HG02571 (cell line): ENCODE data around the gene UGT8.
"Not testable (repeated sequence)": the region's sequence is repeated elsewhere in the genome, so short reads cannot be mapped to it uniquely, and the experiment has no call there.

Experiments used
- ATAC-seq: cut with Tn5 transposase; IDR thresholded peaks from one replicate; pipeline ENCODE4 v1.9.1; 2021; ENCODE audit warnings: mild to moderate bottlenecking, moderate library complexity; ENCODE audit not compliant: unreplicated experiment

The UGT8 gene

GRCh38 chr4:114603497-114603896 lies 4.9 kb downstream of the UGT8 start:
- peak; percentile 96 for ATAC-seq

GRCh38 chr4:114606245-114606644 lies 7.6 kb downstream of the UGT8 start:
- ATAC-seq: no peak

- ATAC-seq: no peak
Observed at GRCh38 chr4:114607056-114607455, 8.4 kb downstream of the UGT8 start.

- ATAC-seq: no peak
Observed at GRCh38 chr4:114613560-114613959, 15.0 kb downstream of the UGT8 start.

GRCh38 chr4:114615435-114615834 lies 16.8 kb downstream of the UGT8 start:
- no peak for ATAC-seq

- not testable (repeated sequence) for ATAC-seq
Observed at GRCh38 chr4:114616036-114616435, 17.4 kb downstream of the UGT8 start.

- no peak for ATAC-seq
Observed at GRCh38 chr4:114626196-114626595, 27.6 kb downstream of the UGT8 start.

GRCh38 chr4:114636192-114636935 lies 37.8 kb downstream of the UGT8 start:
- ATAC-seq: no peak

GRCh38 chr4:114642173-114642780 lies 43.7 kb downstream of the UGT8 start:
- no peak for ATAC-seq

- no peak for ATAC-seq
Observed at GRCh38 chr4:114649908-114650307, 51.3 kb downstream of the UGT8 start.

GRCh38 chr4:114653675-114654074 lies 55.1 kb downstream of the UGT8 start:
- no peak for ATAC-seq

- no peak for ATAC-seq
Observed at GRCh38 chr4:114654592-114654991, 56.0 kb downstream of the UGT8 start.

- ATAC-seq: no peak
Observed at GRCh38 chr4:114658179-114658578, 59.6 kb downstream of the UGT8 start.

- no peak for ATAC-seq
Observed at GRCh38 chr4:114658776-114659175, 60.2 kb downstream of the UGT8 start.

- ATAC-seq: peak; percentile 96
Observed at GRCh38 chr4:114659386-114660008, 60.9 kb downstream of the UGT8 start.

- no peak for ATAC-seq
Observed at GRCh38 chr4:114663083-114663482, 64.5 kb downstream of the UGT8 start.

- ATAC-seq: no peak
Observed at GRCh38 chr4:114668577-114668976, 70.0 kb downstream of the UGT8 start.

- not testable (repeated sequence) for ATAC-seq
Observed at GRCh38 chr4:114670733-114671132, 72.1 kb downstream of the UGT8 start.

- no peak for ATAC-seq
Observed at GRCh38 chr4:114673306-114673705, 74.7 kb downstream of the UGT8 start.

GRCh38 chr4:114674080-114674479 lies 75.5 kb downstream of the UGT8 start:
- no peak for ATAC-seq

- no peak for ATAC-seq
Observed at GRCh38 chr4:114677346-114677979, 78.9 kb downstream of the UGT8 start.

GRCh38 chr4:114684462-114684861 lies 85.9 kb downstream of the UGT8 start:
- no peak for ATAC-seq
